GM12864 (cell line): ENCODE measurements around the gene NVL.

ENCODE experiments used
- DNase-seq: peaks from one replicate; pipeline ENCODE4 v3.0.0-alpha.2; 2011; ENCODE audit warnings: low read depth
- H3K4me3 ChIP-seq: 2 replicates; pipeline ENCODE4 v1.5.1; 2011; ENCODE audit warnings: mild to moderate bottlenecking, low read depth, low read length, control low read depth
- CTCF ChIP-seq: IDR thresholded peaks from 2 replicates; pipeline ENCODE4 v1.5.1; 2011; ENCODE audit warnings: low read depth, mild to moderate bottlenecking, moderate library complexity, low read length, control low read depth, inconsistent platforms; ENCODE audit errors: missing control alignments

Gene NVL

GRCh38 chr1:224183591-224184312 is 146.2 kb downstream of the NVL start:
- no peak for TF ChIP-seq CTCF
- DNase-seq: no peak
- peak overlapping the region; percentile 66 for H3K4me3 ChIP-seq

GRCh38 chr1:224182866-224183590 is 146.9 kb downstream of the NVL start, which contains the start of gene DEGS1:
TSS of gene DEGS1 (plus strand) at chr1:224183240. CDS start at chr1:224183337, 97 bp downstream.
- no peak for TF ChIP-seq CTCF
- DNase-seq: no peak
- H3K4me3 ChIP-seq: peak within 1 kb of the TSS; percentile 66

DNA sequence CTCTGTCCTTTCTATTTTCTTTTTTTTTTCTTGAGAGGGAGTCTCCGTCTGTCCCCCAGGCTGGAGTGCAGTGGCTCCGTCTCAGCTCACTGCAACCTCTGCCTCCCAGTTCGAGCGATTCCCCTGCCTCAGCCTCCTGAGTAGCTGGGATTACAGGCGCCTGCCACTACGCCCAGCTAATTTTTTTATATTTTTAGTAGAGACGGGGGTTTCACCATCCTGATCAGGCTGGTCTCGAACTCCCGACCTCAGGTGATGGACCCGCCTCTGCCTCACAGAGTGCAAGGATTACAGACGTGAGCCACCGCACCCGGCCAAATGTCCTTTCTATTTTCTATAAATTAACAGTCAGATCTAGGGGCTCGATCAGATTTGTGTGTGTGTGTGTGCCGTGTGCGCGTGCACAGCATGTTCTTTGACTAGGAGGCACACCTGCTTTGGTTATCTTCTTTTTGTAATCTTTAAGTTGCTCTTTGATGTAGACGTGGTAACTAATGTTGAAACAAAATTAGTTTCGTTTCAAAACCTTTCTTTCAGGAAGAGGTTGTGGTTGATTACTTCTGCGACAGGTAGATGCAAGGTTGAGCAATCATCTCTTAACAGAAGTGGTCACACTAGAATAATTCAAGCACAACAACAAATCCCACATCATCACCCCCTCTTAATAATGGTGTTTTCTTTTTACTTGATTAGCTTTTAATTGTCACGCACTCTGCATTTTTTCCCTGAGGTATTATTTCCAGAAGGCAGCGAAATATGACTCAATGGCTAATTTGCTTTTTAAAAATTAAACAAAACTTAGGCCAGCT is 147.7 kb downstream of the NVL start:
- no peak for TF ChIP-seq CTCF
- peak overlapping the region; percentile 66 for H3K4me3 ChIP-seq
- peak; percentile 81 for DNase-seq

DNA sequence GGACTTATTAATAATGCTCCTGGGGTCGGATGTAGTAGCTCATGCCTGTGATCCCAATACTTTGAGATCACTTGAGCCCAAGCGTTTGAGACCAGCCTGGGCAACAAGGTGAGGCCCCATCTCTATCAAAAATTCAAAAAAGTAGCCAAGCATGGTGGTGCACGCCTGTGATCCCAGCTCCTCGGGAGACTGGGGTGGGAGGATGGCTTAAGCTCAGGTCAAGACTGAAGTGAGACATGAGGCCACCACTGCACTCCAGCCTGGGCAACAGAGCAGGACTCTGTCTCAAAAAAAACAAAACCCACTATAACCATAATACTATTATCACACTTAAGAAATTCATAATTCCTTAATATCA is 148.5 kb downstream of the NVL start:
- no peak overlapping the region for H3K4me3 ChIP-seq
- no peak for TF ChIP-seq CTCF
- no peak for DNase-seq

DNA sequence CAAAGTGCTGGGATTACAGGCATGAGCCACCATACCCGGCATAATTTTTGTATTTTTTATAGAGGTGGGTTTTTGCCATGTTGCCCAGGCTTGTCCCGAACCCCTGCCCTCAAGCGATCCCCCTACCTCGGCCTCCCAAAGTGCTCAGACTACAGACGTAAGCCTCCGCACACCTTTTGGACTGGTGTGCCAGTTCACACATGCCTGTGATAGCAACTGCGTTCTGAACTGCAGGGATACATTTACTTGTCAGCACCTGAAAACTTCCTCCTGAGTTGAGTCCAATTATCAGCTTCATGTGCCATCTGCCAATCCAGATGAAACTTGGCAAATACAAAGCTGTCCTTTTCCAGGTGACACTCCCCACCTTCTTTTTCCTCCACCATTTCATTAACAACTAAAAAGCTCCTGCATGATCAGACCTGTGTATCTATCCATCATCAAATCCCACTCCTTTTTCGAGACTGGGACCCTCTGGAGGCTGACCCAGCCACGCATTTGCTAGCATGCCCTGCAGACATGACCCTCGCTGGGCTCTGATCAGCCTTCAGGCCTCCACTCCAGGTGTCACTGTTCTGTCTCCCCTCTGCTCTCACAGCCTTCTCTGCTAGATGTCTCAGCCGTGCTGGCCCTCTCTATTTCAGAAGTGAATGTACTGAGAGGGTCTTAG is 149.1 kb downstream of the NVL start:
- DNase-seq: no peak
- no peak overlapping the region for H3K4me3 ChIP-seq
- no peak for TF ChIP-seq CTCF

GRCh38 chr1:224178894-224179293 is 151.1 kb downstream of the NVL start:
- DNase-seq: no peak

More at GRCh38 chr1:224178894-224179293, 151.1 kb downstream of the NVL start:
- no peak overlapping the region for H3K4me3 ChIP-seq
- no peak for TF ChIP-seq CTCF
